H1 (cell line): Measurements from ENCODE around the gene P4HB. TPM values are rescaled to one million over a fixed set of nuclear protein-coding genes. Genes with fewer than 3 reads are reported as not detected.

Source experiments
- CTCF ChIA-PET: fragments of 300-600 bp; sonication (Branson Sonifier 250); formaldehyde crosslinking; loops from one replicate; lab custom pipeline; 2021; ENCODE audit not compliant: partially characterized antibody; lab: Charles Lee
- POLR2A ChIA-PET: fragments of 300-600 bp; sonication (Branson Sonifier 250); formaldehyde crosslinking; loops from one replicate; lab custom pipeline; 2021; ENCODE audit warnings: inconsistent platforms; ENCODE audit not compliant: partially characterized antibody; lab: Charles Lee
- DNase-seq, 2 experiments: peaks; one replicate each; pipeline versions ENCODE4 v3.0.0 to v3.0.0-alpha.2; 2010 to 2022; ENCODE audit warnings: low spot score in 2 of 2, low read depth in 1 of 2, mixed read lengths in 1 of 2
- FAIRE-seq: peaks from 2 replicates; lab custom pipeline; 2011; peaks lifted over from hg19 to GRCh38; lab: Jason Lieb, UNC
- H2AFZ ChIP-seq: 2 replicates; pipeline ENCODE4 v1.8.1; 2012; ENCODE audit warnings: low read length, inconsistent platforms
- H2AK5ac ChIP-seq: 2 replicates; pipeline ENCODE4 v1.6.1; 2013; ENCODE audit warnings: low read depth, low read length
- H2BK120ac ChIP-seq: replicated peaks from 2 replicates; pipeline ENCODE3; 2013; ENCODE audit warnings: low read depth, low read length, inconsistent platforms
- H2BK12ac ChIP-seq: 2 replicates; pipeline ENCODE4 v1.6.1; 2013; ENCODE audit warnings: low read depth, low read length
- H2BK15ac ChIP-seq: 2 replicates; pipeline ENCODE4 v1.6.1; 2013; ENCODE audit warnings: low read length
- H2BK20ac ChIP-seq: 2 replicates; pipeline ENCODE4 v1.6.1; 2013; ENCODE audit warnings: low read length
- H2BK5ac ChIP-seq: 2 replicates; pipeline ENCODE4 v1.6.1; 2013; ENCODE audit warnings: low read depth, low read length
- H3K14ac ChIP-seq: 2 replicates; pipeline ENCODE4 v1.6.1; 2013; ENCODE audit warnings: inconsistent platforms; ENCODE audit not compliant: insufficient read length
- H3K18ac ChIP-seq: 2 replicates; pipeline ENCODE4 v1.6.1; 2013; ENCODE audit warnings: low read length; ENCODE audit errors: extremely low read depth
- H3K23ac ChIP-seq: 2 replicates; pipeline ENCODE4 v1.6.1; 2013; ENCODE audit warnings: inconsistent platforms; ENCODE audit not compliant: insufficient read length
- H3K23me2 ChIP-seq: 2 replicates; pipeline ENCODE4 v1.6.1; 2013; ENCODE audit warnings: low read depth, low read length
- H3K27ac ChIP-seq: 2 replicates; pipeline ENCODE4 v1.6.1; 2011; ENCODE audit warnings: low read depth, low read length, inconsistent platforms
- H3K27me3 ChIP-seq, 4 experiments: replicated peaks in 1 of 4; 1 replicate in 1 of 4; 2 replicates in 3 of 4; pipeline versions ENCODE4 v1.6.1 to v1.8.1; 2011 to 2013; ENCODE audit warnings: low read length in 3 of 4, mild to moderate bottlenecking in 3 of 4, inconsistent platforms in 2 of 4, mixed read lengths in 2 of 4, moderate library complexity in 1 of 4; ENCODE audit not compliant: control insufficient read depth in 3 of 4, insufficient read depth in 3 of 4; ENCODE audit errors: extremely low read depth in 1 of 4
- H3K36me3 ChIP-seq, 4 experiments: 2 replicates each; pipeline versions ENCODE4 v1.6.1 to v1.8.1; 2011 to 2013; ENCODE audit warnings: mild to moderate bottlenecking in 4 of 4, low read length in 3 of 4, moderate library complexity in 2 of 4, control low read depth in 1 of 4, inconsistent platforms in 1 of 4; ENCODE audit not compliant: insufficient read depth in 4 of 4, control insufficient read depth in 2 of 4
- H3K4ac ChIP-seq: replicated peaks from 2 replicates; pipeline ENCODE3; 2013; ENCODE audit warnings: low read length, low read depth, mixed read lengths, inconsistent platforms; ENCODE audit not compliant: insufficient read length
- H3K4me1 ChIP-seq, 4 experiments: replicated peaks in 1 of 4; 1 replicate in 1 of 4; 2 replicates in 3 of 4; pipeline versions ENCODE4 v1.6.1 to v1.8.1; 2011 to 2013; ENCODE audit warnings: low read length in 3 of 4, inconsistent platforms in 2 of 4, mixed read lengths in 1 of 4; ENCODE audit not compliant: insufficient read depth in 4 of 4, control insufficient read depth in 3 of 4
- H3K4me2 ChIP-seq, 2 experiments: 2 replicates each; pipeline versions ENCODE4 v1.6.1 to v1.8.1; 2011 to 2013; ENCODE audit warnings: low read depth in 2 of 2, low read length in 2 of 2, control low read depth in 1 of 2, inconsistent platforms in 1 of 2, mild to moderate bottlenecking in 1 of 2; ENCODE audit not compliant: insufficient read depth in 1 of 2
- H3K4me3 ChIP-seq, 4 experiments: fragments of 200-600, 300-600 bp in 1 of 4; sonication (generic), shearing (Covaris generic), sonication (Bioruptor Twin) in 1 of 4; 2 replicates each; pipeline versions ENCODE4 v1.5.1 to v1.8.1; 2011 to 2016; ENCODE audit warnings: low read length in 4 of 4, low read depth in 3 of 4, control low read depth in 2 of 4, inconsistent platforms in 2 of 4, mild to moderate bottlenecking in 2 of 4, mixed read lengths in 1 of 4, moderate library complexity in 1 of 4; ENCODE audit not compliant: insufficient read depth in 2 of 4; ENCODE audit errors: extremely low read depth in 1 of 4
- H3K56ac ChIP-seq: replicated peaks from 2 replicates; pipeline ENCODE3; 2013; ENCODE audit warnings: low read depth, mild to moderate bottlenecking, mixed read lengths, low read length, inconsistent platforms; ENCODE audit not compliant: insufficient read length
- H3K79me1 ChIP-seq: 2 replicates; pipeline ENCODE4 v1.6.1; 2013; ENCODE audit warnings: low read depth, low read length, control low read depth
- H3K79me2 ChIP-seq, 2 experiments: 2 replicates each; pipeline versions ENCODE4 v1.6.1 to v1.8.1; 2012 to 2013; ENCODE audit warnings: low read length in 2 of 2, mild to moderate bottlenecking in 2 of 2, inconsistent platforms in 1 of 2; ENCODE audit not compliant: insufficient read depth in 2 of 2, control insufficient read depth in 1 of 2
- H3K9ac ChIP-seq, 4 experiments: replicated peaks in 1 of 4; 1 replicate in 1 of 4; 2 replicates in 3 of 4; pipeline versions ENCODE4 v1.6.1 to v1.8.1; 2011 to 2013; ENCODE audit warnings: low read depth in 3 of 4, low read length in 3 of 4, control low read depth in 2 of 4, mild to moderate bottlenecking in 2 of 4, moderate library complexity in 2 of 4, inconsistent platforms in 1 of 4; ENCODE audit errors: extremely low read depth in 1 of 4
- H3K9me3 ChIP-seq, 2 experiments: 2 replicates each; pipeline versions ENCODE4 v1.6.1 to v1.8.1; 2012 to 2013; ENCODE audit warnings: mild to moderate bottlenecking in 2 of 2, moderate library complexity in 2 of 2, control low read depth in 1 of 2, inconsistent platforms in 1 of 2, low read depth in 1 of 2, low read length in 1 of 2, mixed read lengths in 1 of 2; ENCODE audit not compliant: insufficient read depth in 2 of 2
- H4K20me1 ChIP-seq, 2 experiments: replicated peaks in 1 of 2; 2 replicates each; pipeline versions ENCODE3 to v1.8.1; 2011 to 2013; ENCODE audit warnings: inconsistent platforms in 2 of 2, low read length in 2 of 2, mild to moderate bottlenecking in 1 of 2; ENCODE audit not compliant: insufficient read depth in 2 of 2, control insufficient read depth in 1 of 2
- H4K5ac ChIP-seq: 2 replicates; pipeline ENCODE4 v1.6.1; 2013; ENCODE audit warnings: low read length, low read depth, mixed read lengths, inconsistent platforms; ENCODE audit not compliant: insufficient read length
- H4K8ac ChIP-seq: 2 replicates; pipeline ENCODE4 v1.8.0; 2013; ENCODE audit warnings: mild to moderate bottlenecking, moderate library complexity, low read length, inconsistent platforms; ENCODE audit not compliant: insufficient read depth; ENCODE audit errors: extremely low read depth
- H4K91ac ChIP-seq: replicated peaks from 2 replicates; pipeline ENCODE3; 2013; ENCODE audit warnings: low read length, mixed read lengths, inconsistent platforms; ENCODE audit not compliant: insufficient read length
- EZH2 ChIP-seq: fragments of 200-600 bp; sonication (generic); IDR thresholded peaks from 2 replicates; pipeline ENCODE4 v1.7.1; 2012; ENCODE audit warnings: low read depth, mild to moderate bottlenecking, moderate library complexity, low read length, inconsistent platforms; ENCODE audit not compliant: severe bottlenecking
- NANOG ChIP-seq: IDR thresholded peaks from 2 replicates; pipeline ENCODE4 v1.6.1; 2011; ENCODE audit warnings: low read length, low read depth, mild to moderate bottlenecking, inconsistent platforms; ENCODE audit not compliant: insufficient read depth, poor library complexity, severe bottlenecking
- TBP ChIP-seq: IDR thresholded peaks from 2 replicates; pipeline ENCODE4 v1.6.1; 2011; ENCODE audit warnings: low read depth, low read length, improper control_type of control experiment
- WGBS, 2 experiments: shearing (Covaris generic) in 1 of 2; methylation state at CpG; one replicate each; pipeline versions ENCODE4 v1.1.6 to v1.1.7; 2013 to 2015; ENCODE audit warnings: low lambda C conversion rate in 2 of 2, mixed read lengths in 2 of 2, inconsistent platforms in 1 of 2, low coverage in 1 of 2, missing lambda C conversion rate in 1 of 2; ENCODE audit not compliant: insufficient replicate concordance in 2 of 2, insufficient coverage in 1 of 2, insufficient read length in 1 of 2; ENCODE audit errors: extremely low coverage in 1 of 2, missing lambda C conversion rate in 1 of 2; 5-methylcytosine and 5-hydroxymethylcytosine counted together
- polyA plus RNA-seq, 7 experiments: library from polyadenylated mRNA; depleted of rRNA in 3 of 7; stranded (reverse) in 5 of 7; unstranded in 2 of 7; fragments of >200 nt in 5 of 7; fragments of 200-250 nt in 2 of 7; gene quantifications; 1 replicate in 5 of 7; 2 replicates in 1 of 7; 4 replicates in 1 of 7; pipeline versions ENCODE4 v1.2.1 to v1.2.3, GENCODE V29; 2011 to 2013; ENCODE audit warnings: missing spikeins in 2 of 7, mixed read lengths in 2 of 7
- total RNA-seq: library from RNA; stranded (reverse); fragmentation: NEBNext Ultra II Directional; extraction: Animal tissue kit (Norgen Biotek cat#: 25700); gene quantifications from 2 replicates; pipeline ENCODE4 v1.2.1, GENCODE V29; 2021

P4HB gene
- total and polyA plus RNA-seq, 2 of the 8 experiments (the other 6 are each of a cell fraction or from before 2014, with no cell fraction given), result 41.4 to 379 TPM

DNA sequence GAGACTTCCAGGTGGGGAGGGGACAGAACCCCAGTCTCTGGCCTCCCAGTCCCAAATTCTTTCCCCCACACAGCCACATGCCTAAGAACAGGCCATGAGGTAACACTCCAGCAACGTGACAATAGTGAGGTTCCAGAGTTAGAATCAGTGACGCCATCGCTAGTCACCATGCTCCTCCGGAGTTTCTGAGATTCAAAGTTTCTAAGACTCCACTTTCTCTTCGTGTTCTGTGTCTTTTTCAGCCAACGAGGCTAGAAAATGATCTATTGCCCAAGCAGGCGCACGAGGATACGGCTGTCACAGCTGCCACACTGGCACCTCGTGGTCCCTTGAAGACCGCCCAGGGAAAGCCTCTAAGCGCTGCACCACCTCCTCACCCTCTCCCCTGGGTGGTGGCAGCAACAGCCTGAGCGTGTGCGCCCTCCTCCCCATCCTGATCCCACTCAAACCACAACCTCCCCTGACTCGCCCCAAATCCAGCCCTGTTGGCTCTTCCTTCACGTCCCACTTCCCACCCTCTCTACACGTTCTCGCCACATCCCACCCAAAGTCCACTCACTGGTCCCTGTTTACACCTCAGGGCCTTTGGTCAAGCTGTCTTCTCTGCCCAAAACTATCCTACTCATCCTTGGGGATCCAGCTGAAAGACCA is 28.3 kb downstream of the P4HB start:
- H2BK5ac ChIP-seq, result no peak overlapping the region
- H3K27me3 ChIP-seq, result 0 out of 7 replicates have a peak, but pooled peaks cover 0 to 2% (median 0%) of the 10 kb centered on the region in 4 experiments
- ChIA-PET POLR2A (interaction anchor here (0.9 to 5.0 kb wide), 9 partner anchors 10 to 166 kb away, joined by 3 to 37 read pairs (median 5); partner anchors contain the start of genes CCDC137, OXLD1 and P4HB), CTCF (interaction anchor here (1.4 to 2.5 kb wide), 3 partner anchors 10 to 99 kb away, joined by 5 to 9 read pairs (median 5); no protein-coding TSS in a partner anchor)
- H3K9me3 ChIP-seq, result no peaks in the 10 kb centered on the region
- peaks cover 13% of the 10 kb centered on the region for H3K79me1 ChIP-seq
- peaks cover 8% of the 10 kb centered on the region for H3K23me2 ChIP-seq
- TF ChIP-seq EZH2, result no peak
- TF ChIP-seq TBP, result no peak
- TF ChIP-seq NANOG, result no peak
- peak overlapping the region; percentile 62; the same call in 1 of the 2 replicates for H4K8ac ChIP-seq
- H3K4me1 ChIP-seq, result peaks cover 0 to 15% (median 8%) of the 10 kb centered on the region in 4 experiments; a peak in 4 of 7 replicates
- H3K56ac ChIP-seq, result peak overlapping the region; percentile 77
- H3K18ac ChIP-seq, result no peak overlapping the region
- peak overlapping the region; percentile 67 to 97 (median 78) for H3K4me3 ChIP-seq
- no peak overlapping the region for H3K4ac ChIP-seq
- no peak overlapping the region for H3K14ac ChIP-seq
- 75% methylated on average over 18 of the region's 18 CpGs; no CpG with 5 or more reads in 1 of the 2 experiments for WGBS, 2 experiments
- H2BK12ac ChIP-seq, result no peak overlapping the region
- H3K23ac ChIP-seq, result no peak overlapping the region
- H3K27ac ChIP-seq, result no peak overlapping the region; the same call in 1 of the 2 replicates
- H2BK120ac ChIP-seq, result no peak overlapping the region
- H2BK15ac ChIP-seq, result peak overlapping the region; percentile 29; the same call in 1 of the 2 replicates
- H3K9ac ChIP-seq, result peak overlapping the region; percentile 51 to 78 (median 70); a peak in 6 of 7 replicates
- peaks cover 0 to 15% of the 10 kb centered on the region in 2 experiments; a peak in 1 of 4 replicates for H3K79me2 ChIP-seq
- H2AFZ ChIP-seq, result no peak overlapping the region
- no peak for FAIRE-seq
- no peak overlapping the region for H4K5ac ChIP-seq
- peak overlapping the region; percentile 39 for H4K91ac ChIP-seq
- no peaks in the 10 kb centered on the region; a peak in 1 of 8 replicates for H3K36me3 ChIP-seq
- H2AK5ac ChIP-seq, result peak overlapping the region; percentile 55; the same call in 1 of the 2 replicates
- no peak for DNase-seq
- no peak overlapping the region for H2BK20ac ChIP-seq
- peaks cover 0 to 16% of the 10 kb centered on the region in 2 experiments for H4K20me1 ChIP-seq
- H3K4me2 ChIP-seq, result peak overlapping the region; percentile 73 to 95
